NCI-H446 treated with DMSO at 0.1 percent for 48 hours (cell line): Measurements from ENCODE around the gene ASGR1.
"Not testable (repeated sequence)": the region's sequence is repeated elsewhere in the genome, so short reads cannot be mapped to it uniquely, and the experiment has no call there.

Experiments used
- DNase-seq: peaks from one replicate; lab custom pipeline; 2025; lab: John Stamatoyannopoulos, UW

Gene ASGR1

DNA sequence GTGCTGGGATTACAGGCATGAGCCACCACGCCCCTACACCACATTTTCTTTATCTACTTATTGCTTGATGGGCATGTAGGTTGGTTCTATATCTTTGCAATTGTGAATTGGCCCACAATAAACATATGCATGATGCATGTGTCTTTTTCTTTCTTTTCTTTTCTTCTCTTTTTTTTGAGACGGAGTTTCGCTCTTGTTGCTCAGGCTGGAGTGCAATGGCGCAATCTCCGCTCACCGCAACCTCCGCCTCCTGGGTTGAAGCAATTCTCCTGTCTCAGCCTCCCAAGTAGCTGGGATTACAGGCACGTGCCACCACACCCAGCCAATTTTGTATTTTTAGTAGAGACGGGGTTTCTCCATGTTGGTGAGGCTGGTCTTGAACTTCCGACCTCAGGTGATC, 20.7 kb downstream of the ASGR1 start:
- not testable (repeated sequence) for DNase-seq

GRCh38 chr17:7156342-7156940, 22.7 kb downstream of the ASGR1 start:
- no peak for DNase-seq

GRCh38 chr17:7147772-7148171, 31.4 kb downstream of the ASGR1 start:
- DNase-seq: no peak

GRCh38 chr17:7146115-7146514, 33.1 kb downstream of the ASGR1 start:
- DNase-seq: no peak

- DNase-seq: no peak
Measured at GRCh38 chr17:7144213-7144612, 35.0 kb downstream of the ASGR1 start.

- DNase-seq: no peak
Measured at GRCh38 chr17:7141824-7142223, 37.3 kb downstream of the ASGR1 start.

- no peak for DNase-seq
Measured at GRCh38 chr17:7139400-7139799, 39.8 kb downstream of the ASGR1 start.

DNA sequence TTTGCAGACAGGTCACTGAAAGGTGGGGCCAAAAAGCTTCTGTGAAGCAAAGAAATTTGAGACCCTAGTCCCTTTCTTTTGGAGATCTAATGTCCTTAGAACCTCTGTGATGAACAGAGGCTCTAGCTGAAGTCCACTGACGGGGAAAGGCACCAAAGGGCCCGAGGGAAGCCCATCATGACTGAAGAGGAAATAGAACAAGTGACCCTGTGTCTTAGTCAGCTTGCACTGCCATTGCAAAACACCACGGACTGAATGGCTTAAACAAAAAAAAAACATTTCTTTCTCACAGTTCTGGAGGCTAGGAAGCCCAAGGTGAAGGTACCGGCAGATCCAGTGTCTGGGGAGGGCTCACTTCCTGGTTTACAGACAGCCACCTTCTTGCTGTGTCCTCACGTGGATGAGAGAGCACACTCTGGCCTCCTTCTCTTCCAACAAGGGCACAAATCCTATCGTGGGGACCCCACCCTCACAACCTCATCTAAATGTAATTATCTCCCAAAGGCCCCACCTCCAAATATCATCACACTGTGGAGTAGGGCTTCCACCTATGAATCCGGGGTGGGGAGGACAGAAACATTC, 40.3 kb downstream of the ASGR1 start:
- DNase-seq: no peak

DNA sequence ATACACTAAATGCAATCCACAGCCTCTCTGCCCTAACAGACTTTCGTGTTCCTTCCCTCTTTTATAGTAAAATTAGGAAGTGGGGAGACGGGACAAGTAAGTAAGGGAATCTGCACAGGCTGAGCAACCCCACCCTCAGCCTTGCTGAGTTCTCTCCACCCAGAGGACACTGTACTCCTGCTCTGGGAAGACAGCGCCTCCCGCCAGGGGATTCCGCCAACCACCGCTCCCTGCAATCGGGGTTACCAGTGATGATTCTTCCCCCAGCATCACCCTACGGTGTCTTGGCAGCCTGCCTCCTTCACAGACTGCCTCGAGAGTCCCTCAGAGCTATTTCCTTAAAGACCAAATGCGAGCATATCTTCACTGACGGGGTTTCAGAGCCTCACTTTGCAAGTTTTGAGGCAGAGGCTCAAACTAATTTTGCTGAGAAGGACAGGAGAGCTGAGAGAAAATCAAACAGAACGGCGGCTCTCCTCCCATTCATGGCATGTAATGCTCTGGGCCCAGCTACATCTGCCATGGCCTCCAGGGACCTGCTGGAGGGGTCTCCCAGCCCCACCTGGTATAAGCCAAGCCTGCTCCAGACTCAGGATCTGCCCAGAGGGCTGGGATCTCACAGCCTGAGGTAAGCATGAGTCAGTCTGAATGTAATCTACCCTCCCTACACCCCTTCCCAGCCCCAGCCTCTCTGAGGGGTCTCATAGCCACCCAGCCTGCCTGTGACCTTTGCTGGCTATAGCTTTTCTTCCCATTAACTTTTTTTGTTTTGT, 41.8 kb downstream of the ASGR1 start:
- no peak for DNase-seq

DNA sequence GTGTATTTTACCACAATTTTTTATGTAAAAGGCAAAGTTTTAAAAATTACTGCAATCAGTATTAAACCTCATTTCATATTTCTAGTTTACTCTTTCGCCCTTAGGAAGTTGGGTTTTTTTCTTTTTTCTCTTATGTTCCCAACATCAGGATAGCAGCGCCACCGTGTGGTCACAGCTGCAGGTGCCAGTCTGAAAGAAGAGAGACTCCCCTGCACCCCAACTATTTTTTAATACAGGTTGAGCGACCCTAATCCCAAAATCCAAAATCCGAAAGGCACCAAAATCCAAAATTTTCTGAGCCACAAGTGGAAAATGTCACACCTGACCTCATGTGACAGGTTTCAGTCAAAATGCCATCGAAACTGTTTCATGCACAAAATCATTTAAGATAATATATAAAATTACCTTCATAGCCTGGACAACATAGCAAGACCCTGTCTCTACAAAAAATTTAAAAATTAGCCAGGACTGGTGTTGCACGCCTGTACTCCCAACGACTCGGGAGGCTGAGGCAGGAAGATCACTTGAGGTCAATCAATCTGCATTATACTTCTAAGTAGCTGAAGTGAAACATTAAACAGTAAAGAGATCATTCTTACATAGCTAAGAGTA, 42.8 kb downstream of the ASGR1 start:
- no peak for DNase-seq

GRCh38 chr17:7133916-7134315, 45.3 kb downstream of the ASGR1 start:
- no peak for DNase-seq

DNA sequence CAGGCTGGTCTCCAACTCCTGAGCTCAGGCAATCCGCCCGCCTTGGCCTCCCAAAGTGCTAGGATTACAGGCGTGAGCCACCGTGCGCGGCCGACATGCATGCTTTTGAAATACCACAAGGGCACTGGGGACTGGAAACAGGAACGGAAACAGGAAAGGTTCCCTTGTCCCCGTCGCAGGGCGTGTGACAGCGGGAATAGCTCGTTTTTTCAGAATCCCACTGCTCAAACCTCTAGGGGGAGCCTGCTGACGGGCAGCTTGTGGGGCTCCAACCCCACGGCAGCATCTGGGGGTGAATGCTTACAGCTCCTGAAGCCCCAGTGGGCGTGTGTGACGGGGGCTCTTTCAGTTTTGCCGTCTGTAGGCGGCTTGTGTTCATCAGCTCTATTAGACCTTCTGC, 45.7 kb downstream of the ASGR1 start:
- no peak for DNase-seq

DNA sequence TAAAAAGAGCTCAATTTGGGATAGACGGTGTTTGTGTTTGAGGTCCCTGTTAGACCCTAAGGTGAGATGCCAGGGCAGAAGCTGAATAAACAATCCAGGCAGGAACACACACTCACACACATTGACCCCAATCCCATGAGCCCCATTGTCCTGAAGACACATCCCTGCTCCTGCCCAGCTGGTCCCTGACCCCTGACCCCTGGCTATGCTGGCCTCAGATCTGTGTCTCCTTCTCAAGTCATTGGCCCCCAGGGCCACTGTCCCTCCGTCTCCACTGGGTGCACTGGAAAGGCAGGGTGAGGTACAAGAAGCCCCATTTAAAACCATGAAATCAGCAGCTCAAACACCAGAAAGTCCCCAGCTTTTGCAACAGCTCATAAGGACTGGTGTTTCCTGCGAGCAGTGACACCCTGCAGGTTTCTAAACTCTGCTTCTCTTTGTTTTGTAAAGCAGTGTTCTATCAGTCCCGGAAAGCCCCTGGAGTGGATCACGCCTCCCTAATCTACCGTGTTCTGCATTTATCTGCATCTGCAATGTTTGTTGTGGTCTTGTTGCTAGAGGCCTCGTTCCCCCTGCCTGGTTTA, 46.6 kb downstream of the ASGR1 start:
- DNase-seq: no peak

- DNase-seq: no peak
Measured at GRCh38 chr17:7131423-7131791, 47.8 kb downstream of the ASGR1 start.

DNA sequence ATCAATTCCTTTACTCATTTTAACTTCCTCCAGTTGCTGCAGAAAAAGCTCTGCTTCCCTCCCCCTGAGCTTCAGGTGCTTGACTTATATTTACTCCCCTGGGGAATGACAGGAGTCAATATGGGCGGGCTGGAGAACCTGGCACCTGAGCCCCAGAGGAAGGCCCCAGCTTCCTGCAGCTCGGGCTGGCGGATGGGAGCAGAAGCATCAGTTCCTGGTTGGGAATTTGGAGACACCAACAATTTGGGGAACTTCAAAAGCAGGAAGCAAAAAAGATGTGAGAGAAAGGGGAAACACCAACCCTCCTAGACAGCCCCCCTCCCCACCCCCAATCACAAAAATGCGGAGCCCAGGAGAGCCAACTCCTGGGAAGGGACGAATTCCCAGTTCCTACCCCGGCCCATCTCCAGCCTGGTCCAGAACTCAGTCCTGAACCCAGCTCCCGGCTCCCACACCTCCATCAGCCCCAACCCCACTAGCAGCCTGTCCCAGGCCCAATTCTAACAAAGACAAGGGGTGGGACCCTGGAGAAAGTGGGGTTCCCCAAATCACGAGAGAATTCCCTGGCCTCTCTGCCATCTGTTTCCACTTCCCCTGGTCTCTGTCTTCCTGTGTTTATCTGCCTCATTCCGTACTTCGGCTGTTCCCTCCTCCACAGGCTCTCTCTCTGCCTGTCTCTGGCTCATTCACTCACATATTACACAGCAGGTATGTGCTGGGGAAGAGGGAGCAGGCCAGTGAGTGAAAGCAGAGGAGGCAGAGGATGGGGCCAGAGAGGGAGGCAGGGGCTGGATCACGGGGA, 48.3 kb downstream of the ASGR1 start:
- DNase-seq: no peak

GRCh38 chr17:7129311-7129710, 49.9 kb downstream of the ASGR1 start:
- DNase-seq: no peak

DNA sequence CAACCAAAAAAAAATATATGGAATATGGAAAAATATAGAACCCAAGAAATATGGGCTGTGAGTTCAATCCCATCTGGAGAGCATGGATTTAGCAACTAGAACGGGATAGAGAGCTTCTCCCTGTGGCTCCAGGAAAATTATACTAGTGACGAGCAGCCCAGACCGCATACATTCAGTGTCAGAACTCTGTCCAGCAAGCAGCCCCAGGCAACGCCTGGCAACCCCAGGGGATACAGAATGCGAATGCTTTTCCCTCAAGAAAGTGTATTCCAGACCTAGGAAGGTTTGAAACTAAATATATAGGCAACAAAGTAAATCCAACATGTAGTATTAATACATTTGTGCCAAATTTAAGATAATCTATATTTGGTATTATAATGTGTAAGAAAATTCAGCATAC, 51.0 kb downstream of the ASGR1 start:
- DNase-seq: no peak

GRCh38 chr17:7127501-7127900, 51.7 kb downstream of the ASGR1 start:
- DNase-seq: not testable (repeated sequence)

- not testable (repeated sequence) for DNase-seq
Measured at GRCh38 chr17:7126386-7126785, 52.8 kb downstream of the ASGR1 start.

DNA sequence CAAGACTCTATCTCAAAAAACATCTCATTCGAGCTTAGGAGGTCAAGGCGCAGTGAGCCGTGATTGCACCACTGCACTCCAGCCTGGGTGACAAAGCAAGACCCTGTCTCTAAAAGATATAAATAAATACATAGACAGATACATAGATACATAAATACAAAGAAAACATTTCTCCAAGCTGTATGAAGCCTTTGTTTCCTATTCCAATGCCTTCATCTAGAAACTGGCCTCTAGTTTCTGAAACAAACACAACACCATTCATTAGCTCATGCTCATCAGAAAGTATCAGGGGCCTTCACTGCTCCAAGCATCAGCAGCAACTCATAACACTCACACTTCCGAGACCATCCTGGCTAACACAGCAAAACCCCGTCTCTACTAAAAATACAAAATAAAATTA, 54.2 kb downstream of the ASGR1 start:
- no peak for DNase-seq

GRCh38 chr17:7123844-7124243, 55.3 kb downstream of the ASGR1 start:
- no peak for DNase-seq
